HCT116 (cell line): Measurements from ENCODE around the gene CFAP97D2. TPM values are rescaled to one million over a fixed set of nuclear protein-coding genes. Genes with fewer than 3 reads are reported as not detected.

Experiments used
- ATAC-seq: fragments of 200-7000 bp; cut with Tn5 transposase; 2 replicates; pipeline ENCODE4 v1.9.1; 2020; ENCODE audit warnings: mild to moderate bottlenecking, moderate library complexity
- BruUV-seq: library from RNA; stranded (reverse); fragments of 400-500 nt; replicated peaks from 2 replicates; lab custom pipeline; 2021; lab: Mats Ljungman, UMichigan
- CTCF ChIA-PET: fragments of 300-600 bp; sonication (Branson Sonifier 250); formaldehyde crosslinking; loops from one replicate; lab custom pipeline; 2021; ENCODE audit warnings: antibody characterized with exemption; lab: Charles Lee
- POLR2A ChIA-PET: fragments of 300-600, 350-600 bp; sonication (Branson Sonifier 250); formaldehyde crosslinking; loops from one replicate; lab custom pipeline; 2021; ENCODE audit warnings: antibody characterized with exemption; lab: Charles Lee
- RAD21 ChIA-PET, 2 experiments: fragments of 300-600 bp; sonication (Branson Sonifier 250); formaldehyde crosslinking; loops; one replicate each; lab custom pipeline; 2023; ENCODE audit warnings: low total read pairs in 2 of 2; ENCODE audit not compliant: uncharacterized antibody in 2 of 2, unreplicated experiment in 2 of 2, low non-redundant PET in 1 of 2; lab: Charles Lee
- DNase-seq: peaks from one replicate; pipeline ENCODE4 v3.0.0-alpha.2; 2010; ENCODE audit warnings: low read depth, low spot score
- H2AFZ ChIP-seq: fragments of 200-600 bp; shearing (Covaris generic), sonication (generic); 2 replicates; pipeline ENCODE4 v1.6.1; 2017; ENCODE audit warnings: low read depth, mixed run types, mixed read lengths, antibody characterized with exemption, low read length; ENCODE audit not compliant: poor library complexity, severe bottlenecking
- H3K27ac ChIP-seq: 2 replicates; pipeline ENCODE4 v1.5.1; 2012; ENCODE audit warnings: low read depth, low read length
- H3K27me3 ChIP-seq: fragments of 200-600 bp; sonication (generic); 2 replicates; pipeline ENCODE4 v1.6.1; 2016; ENCODE audit warnings: mixed run types, low read length, mixed read lengths; ENCODE audit not compliant: insufficient read depth
- H3K36me3 ChIP-seq, 2 experiments: fragments of 200-500 bp in 1 of 2; fragments of 200-600 bp in 1 of 2; sonication (Bioruptor generic) in 1 of 2; sonication (generic) in 1 of 2; 2 replicates each; pipeline versions ENCODE4 v1.5.1 to v1.6.1; 2014 to 2016; ENCODE audit warnings: low read length in 2 of 2, inconsistent platforms in 1 of 2, mixed read lengths in 1 of 2, mixed run types in 1 of 2; ENCODE audit not compliant: insufficient read depth in 2 of 2, control insufficient read depth in 1 of 2
- H3K4me1 ChIP-seq, 2 experiments: fragments of 200-600 bp in 1 of 2; sonication (generic) in 1 of 2; 2 replicates each; pipeline versions ENCODE4 v1.5.1 to v1.6.1; 2012 to 2017; ENCODE audit warnings: low read length in 2 of 2, inconsistent platforms in 1 of 2, mild to moderate bottlenecking in 1 of 2, mixed read lengths in 1 of 2, mixed run types in 1 of 2, moderate library complexity in 1 of 2; ENCODE audit not compliant: insufficient read depth in 2 of 2, control insufficient read depth in 1 of 2
- H3K4me2 ChIP-seq: fragments of 200-600 bp; sonication (generic); 2 replicates; pipeline ENCODE4 v1.6.1; 2017; ENCODE audit warnings: mixed run types, low read length, mixed read lengths
- H3K4me3 ChIP-seq, 2 experiments: fragments of 200-600 bp in 1 of 2; sonication (generic) in 1 of 2; replicated peaks in 1 of 2; 2 replicates each; pipeline ENCODE4 v1.5.1; 2011 to 2016; ENCODE audit warnings: low read length in 2 of 2, control low read depth in 1 of 2, low read depth in 1 of 2, mild to moderate bottlenecking in 1 of 2, mixed read lengths in 1 of 2, mixed run types in 1 of 2
- H3K79me2 ChIP-seq: fragments of 200-600 bp; sonication (generic); 2 replicates; pipeline ENCODE4 v1.6.1; 2017; ENCODE audit warnings: mild to moderate bottlenecking, mixed run types, low read length, moderate library complexity, mixed read lengths; ENCODE audit not compliant: insufficient read depth
- H3K9ac ChIP-seq: fragments of 200-600 bp; sonication (generic); 2 replicates; pipeline ENCODE4 v1.6.1; 2016; ENCODE audit warnings: low read length, mixed read lengths
- H3K9me2 ChIP-seq: fragments of 200-600 bp; sonication (generic), shearing (Covaris generic); 2 replicates; pipeline ENCODE4 v1.6.1; 2017; ENCODE audit warnings: mixed run types, mild to moderate bottlenecking, moderate library complexity; ENCODE audit not compliant: insufficient read depth
- H3K9me3 ChIP-seq, 2 experiments: fragments of 200-500 bp in 1 of 2; fragments of 200-600 bp in 1 of 2; sonication (Bioruptor generic) in 1 of 2; sonication (generic) in 1 of 2; 2 replicates each; pipeline ENCODE4 v1.6.1; 2014 to 2017; ENCODE audit warnings: low read length in 2 of 2, mixed read lengths in 2 of 2, inconsistent platforms in 1 of 2, low read depth in 1 of 2, mild to moderate bottlenecking in 1 of 2, mixed run types in 1 of 2, moderate library complexity in 1 of 2; ENCODE audit not compliant: control insufficient read depth in 1 of 2, insufficient read depth in 1 of 2
- H4K20me1 ChIP-seq: fragments of 200-600 bp; sonication (generic), shearing (Covaris generic); 2 replicates; pipeline ENCODE4 v1.6.1; 2017; ENCODE audit warnings: mixed run types, mild to moderate bottlenecking, moderate library complexity; ENCODE audit not compliant: insufficient read depth
- CBX3 ChIP-seq: IDR thresholded peaks from 2 replicates; pipeline ENCODE4 v1.6.1; 2012; ENCODE audit warnings: low read depth
- CEBPB ChIP-seq: IDR thresholded peaks from 2 replicates; pipeline ENCODE4 v1.6.1; 2012; ENCODE audit warnings: low read depth
- EGR1 ChIP-seq: IDR thresholded peaks from 2 replicates; pipeline ENCODE4 v1.6.1; 2012; ENCODE audit warnings: low read depth
- ELF1 ChIP-seq: IDR thresholded peaks from 2 replicates; pipeline ENCODE4 v1.6.1; 2012; ENCODE audit warnings: low read depth, borderline replicate concordance
- EZH2 ChIP-seq: fragments of 200-600 bp; sonication (generic); IDR thresholded peaks from 2 replicates; pipeline ENCODE4 v1.6.1; 2017; ENCODE audit warnings: antibody characterized with exemption, mixed run types
- EZH2phosphoT487 ChIP-seq: fragments of 200-600 bp; IDR thresholded peaks from 2 replicates; pipeline ENCODE4 v1.6.1; 2018; ENCODE audit warnings: antibody characterized with exemption, borderline replicate concordance
- JUND ChIP-seq: IDR thresholded peaks from 2 replicates; pipeline ENCODE4 v1.6.1; 2012
- POLR2A ChIP-seq: IDR thresholded peaks from 2 replicates; pipeline ENCODE4 v1.7.0; 2011; ENCODE audit warnings: borderline replicate concordance; ENCODE audit not compliant: insufficient read depth, insufficient read length; ENCODE audit errors: extremely low read depth
- POLR2AphosphoS5 ChIP-seq: IDR thresholded peaks from 2 replicates; pipeline ENCODE4 v1.6.1; 2011; ENCODE audit warnings: mild to moderate bottlenecking, low read depth, low read length, moderate library complexity
- RAD21 ChIP-seq: IDR thresholded peaks from 2 replicates; pipeline ENCODE4 v1.6.1; 2012; ENCODE audit warnings: low read depth, mild to moderate bottlenecking
- SP1 ChIP-seq: IDR thresholded peaks from 2 replicates; pipeline ENCODE4 v1.6.1; 2012; ENCODE audit warnings: low read depth
- SRF ChIP-seq: IDR thresholded peaks from 2 replicates; pipeline ENCODE4 v1.6.1; 2012; ENCODE audit warnings: low read depth
- TCF7L2 ChIP-seq: IDR thresholded peaks from 2 replicates; pipeline ENCODE4 v1.7.0; 2011; ENCODE audit warnings: borderline replicate concordance, inconsistent platforms; ENCODE audit not compliant: insufficient read depth, insufficient read length; ENCODE audit errors: extremely low read depth
- YY1 ChIP-seq: IDR thresholded peaks from 2 replicates; pipeline ENCODE4 v1.6.1; 2011; ENCODE audit warnings: low read length, low read depth, moderate library complexity, mild to moderate bottlenecking; ENCODE audit not compliant: insufficient replicate concordance; ENCODE audit errors: extremely low read depth
- ZNF274 ChIP-seq: fragments of 200-500 bp; sonication (Bioruptor generic); IDR thresholded peaks from 2 replicates; pipeline ENCODE4 v1.6.1; 2014; ENCODE audit warnings: mild to moderate bottlenecking, low read depth, low read length, inconsistent platforms
- intact Hi-C: fragments of 100-400 bp; cut with micrococcal nuclease; formaldehyde crosslinking; loops from 2 replicates; pipeline ENCODE4 v1.10.0; 2022
- total RNA-seq: library from RNA; stranded (reverse); gene quantifications from one replicate; pipeline ENCODE4 v1.2.1, GENCODE V29; 2021; ENCODE audit not compliant: unreplicated experiment
- TF ChIP-seq, protein P1 (sequence below): IDR thresholded peaks from 2 replicates; pipeline ENCODE4 v1.6.1; 2012
- TF ChIP-seq, protein P2 (sequence below), 3 experiments: fragments of 200-600 bp in 1 of 3; sonication (generic) in 1 of 3; IDR thresholded peaks in 2 of 3; conservative IDR thresholded peaks in 1 of 3; 2 replicates each; pipeline ENCODE4 v1.5.1; 2012 to 2017; ENCODE audit warnings: low read depth in 2 of 3, low read length in 2 of 3, antibody characterized with exemption in 1 of 3, borderline replicate concordance in 1 of 3, control low read depth in 1 of 3, mild to moderate bottlenecking in 1 of 3, mixed read lengths in 1 of 3, mixed run types in 1 of 3, moderate library complexity in 1 of 3; ENCODE audit not compliant: insufficient read depth in 1 of 3
- TF ChIP-seq, protein P3 (sequence below): IDR thresholded peaks from 2 replicates; pipeline ENCODE4 v1.6.1; 2012
- TF ChIP-seq, protein P4 (sequence below): IDR thresholded peaks from 2 replicates; pipeline ENCODE4 v1.6.1; 2011; ENCODE audit warnings: mild to moderate bottlenecking, low read length, moderate library complexity; ENCODE audit not compliant: insufficient replicate concordance; ENCODE audit errors: extremely low read depth

The CFAP97D2 gene
- total RNA-seq, 1 experiment from 2014 or later, result not detected

DNA sequence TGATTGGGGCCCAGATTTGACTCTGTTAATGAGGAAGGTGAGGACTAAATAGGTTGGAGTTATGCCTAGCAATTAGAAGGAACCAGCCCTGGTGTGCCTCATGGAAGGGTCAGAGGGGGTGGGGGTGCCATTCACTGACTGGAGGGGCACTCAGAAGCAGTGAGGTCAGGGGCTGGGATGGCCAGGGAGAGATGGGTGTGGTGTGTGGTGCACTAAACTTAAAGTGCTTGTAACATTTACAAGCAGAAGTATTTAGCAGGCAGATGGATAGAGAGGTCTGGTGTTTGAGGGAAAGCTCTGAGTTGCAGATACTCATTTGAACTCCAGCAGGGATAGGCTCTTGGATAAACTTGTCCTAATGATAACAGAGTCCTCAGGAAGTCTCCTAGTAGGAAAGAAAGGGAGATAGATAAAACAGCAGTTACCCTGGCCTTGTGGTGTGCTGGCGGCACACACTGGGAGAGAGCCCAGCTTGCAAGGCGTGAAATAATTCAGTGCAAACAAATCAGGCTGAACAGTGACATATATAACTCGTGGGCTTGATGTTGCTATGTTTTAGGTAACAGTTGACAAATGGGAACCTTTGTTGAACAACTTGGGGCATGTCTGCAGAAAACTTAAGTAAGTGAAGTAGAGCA lies 82.4 kb downstream of the CFAP97D2 start:
- H3K9me2 ChIP-seq, result no peaks in the 10 kb centered on the region
- H3K4me1 ChIP-seq, result no peaks in the 10 kb centered on the region
- TF ChIP-seq POLR2AphosphoS5, result no peak
- TF ChIP-seq EZH2phosphoT487, result no peak
- TF ChIP-seq CBX3, result no peak
- TF ChIP-seq ELF1, result no peak
- TF ChIP-seq SRF, result no peak
- TF ChIP-seq, protein P1, sequence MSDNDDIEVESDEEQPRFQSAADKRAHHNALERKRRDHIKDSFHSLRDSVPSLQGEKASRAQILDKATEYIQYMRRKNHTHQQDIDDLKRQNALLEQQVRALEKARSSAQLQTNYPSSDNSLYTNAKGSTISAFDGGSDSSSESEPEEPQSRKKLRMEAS, result no peak
- TF ChIP-seq SP1, result no peak
- TF ChIP-seq, protein P2, sequence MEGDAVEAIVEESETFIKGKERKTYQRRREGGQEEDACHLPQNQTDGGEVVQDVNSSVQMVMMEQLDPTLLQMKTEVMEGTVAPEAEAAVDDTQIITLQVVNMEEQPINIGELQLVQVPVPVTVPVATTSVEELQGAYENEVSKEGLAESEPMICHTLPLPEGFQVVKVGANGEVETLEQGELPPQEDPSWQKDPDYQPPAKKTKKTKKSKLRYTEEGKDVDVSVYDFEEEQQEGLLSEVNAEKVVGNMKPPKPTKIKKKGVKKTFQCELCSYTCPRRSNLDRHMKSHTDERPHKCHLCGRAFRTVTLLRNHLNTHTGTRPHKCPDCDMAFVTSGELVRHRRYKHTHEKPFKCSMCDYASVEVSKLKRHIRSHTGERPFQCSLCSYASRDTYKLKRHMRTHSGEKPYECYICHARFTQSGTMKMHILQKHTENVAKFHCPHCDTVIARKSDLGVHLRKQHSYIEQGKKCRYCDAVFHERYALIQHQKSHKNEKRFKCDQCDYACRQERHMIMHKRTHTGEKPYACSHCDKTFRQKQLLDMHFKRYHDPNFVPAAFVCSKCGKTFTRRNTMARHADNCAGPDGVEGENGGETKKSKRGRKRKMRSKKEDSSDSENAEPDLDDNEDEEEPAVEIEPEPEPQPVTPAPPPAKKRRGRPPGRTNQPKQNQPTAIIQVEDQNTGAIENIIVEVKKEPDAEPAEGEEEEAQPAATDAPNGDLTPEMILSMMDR (IDR thresholded peaks at IDR 0.05 in 2 of 3, conservative IDR thresholded peaks at IDR 0.05 in 1 of 3; ENCODE audit: borderline replicate concordance in 1 of 3, insufficient read depth in 1 of 3, low read depth in 2 of 3, low read length in 2 of 3), result no peak
- TF ChIP-seq CEBPB, result no peak
- TF ChIP-seq POLR2A, result no peak
- no peak for TF ChIP-seq JUND
- no peak for TF ChIP-seq EZH2
- no peak for TF ChIP-seq EGR1
- no peak for TF ChIP-seq YY1
- TF ChIP-seq, protein P3, sequence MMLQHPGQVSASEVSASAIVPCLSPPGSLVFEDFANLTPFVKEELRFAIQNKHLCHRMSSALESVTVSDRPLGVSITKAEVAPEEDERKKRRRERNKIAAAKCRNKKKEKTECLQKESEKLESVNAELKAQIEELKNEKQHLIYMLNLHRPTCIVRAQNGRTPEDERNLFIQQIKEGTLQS, result no peak
- TF ChIP-seq, protein P4, sequence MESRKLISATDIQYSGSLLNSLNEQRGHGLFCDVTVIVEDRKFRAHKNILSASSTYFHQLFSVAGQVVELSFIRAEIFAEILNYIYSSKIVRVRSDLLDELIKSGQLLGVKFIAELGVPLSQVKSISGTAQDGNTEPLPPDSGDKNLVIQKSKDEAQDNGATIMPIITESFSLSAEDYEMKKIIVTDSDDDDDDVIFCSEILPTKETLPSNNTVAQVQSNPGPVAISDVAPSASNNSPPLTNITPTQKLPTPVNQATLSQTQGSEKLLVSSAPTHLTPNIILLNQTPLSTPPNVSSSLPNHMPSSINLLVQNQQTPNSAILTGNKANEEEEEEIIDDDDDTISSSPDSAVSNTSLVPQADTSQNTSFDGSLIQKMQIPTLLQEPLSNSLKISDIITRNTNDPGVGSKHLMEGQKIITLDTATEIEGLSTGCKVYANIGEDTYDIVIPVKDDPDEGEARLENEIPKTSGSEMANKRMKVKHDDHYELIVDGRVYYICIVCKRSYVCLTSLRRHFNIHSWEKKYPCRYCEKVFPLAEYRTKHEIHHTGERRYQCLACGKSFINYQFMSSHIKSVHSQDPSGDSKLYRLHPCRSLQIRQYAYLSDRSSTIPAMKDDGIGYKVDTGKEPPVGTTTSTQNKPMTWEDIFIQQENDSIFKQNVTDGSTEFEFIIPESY, result no peak
- TF ChIP-seq TCF7L2, result no peak
- no peak for TF ChIP-seq ZNF274
- no peak for TF ChIP-seq RAD21
- no peak overlapping the region for H3K4me2 ChIP-seq
- intact Hi-C loops, result no loop called here
- no peaks in the 10 kb centered on the region for H3K27me3 ChIP-seq
- no TSS peak for BruUV-seq
- H3K79me2 ChIP-seq, result no peaks in the 10 kb centered on the region
- RAD21 ChIA-PET, result no interaction called here
- H3K4me3 ChIP-seq, result no peak overlapping the region
- H3K36me3 ChIP-seq, result peaks cover 52 to 77% of the 10 kb centered on the region in 2 experiments
- no peak overlapping the region for H3K9ac ChIP-seq
- POLR2A ChIA-PET, result no interaction called here
- H3K9me3 ChIP-seq, result no peaks in the 10 kb centered on the region
- CTCF ChIA-PET, result no interaction called here
- H2AFZ ChIP-seq, result no peak overlapping the region
- H4K20me1 ChIP-seq, result no peaks in the 10 kb centered on the region
- DNase-seq (no peak), ATAC-seq (no peak)
- no peak overlapping the region for H3K27ac ChIP-seq
